HG02840 (cell line): Measurements from ENCODE around the gene PAPOLB.

Source experiments
- ATAC-seq: cut with Tn5 transposase; IDR thresholded peaks from one replicate; pipeline ENCODE4 v1.9.1; 2021; ENCODE audit warnings: mild to moderate bottlenecking, moderate library complexity, moderate number of reproducible peaks; ENCODE audit not compliant: unreplicated experiment, low FRiP score

The PAPOLB gene

GRCh38 chr7:4842319-4843064 is 19.3 kb downstream of the PAPOLB start:
- no peak for ATAC-seq

GRCh38 chr7:4841836-4842235 is 20.0 kb downstream of the PAPOLB start:
- ATAC-seq: no peak

GRCh38 chr7:4841007-4841784 is 20.6 kb downstream of the PAPOLB start:
- no peak for ATAC-seq

GRCh38 chr7:4840079-4840501 is 21.7 kb downstream of the PAPOLB start:
- no peak for ATAC-seq

- no peak for ATAC-seq
These were observed 23.1 kb downstream of the PAPOLB start for GRCh38 chr7:4838626-4839334.

DNA sequence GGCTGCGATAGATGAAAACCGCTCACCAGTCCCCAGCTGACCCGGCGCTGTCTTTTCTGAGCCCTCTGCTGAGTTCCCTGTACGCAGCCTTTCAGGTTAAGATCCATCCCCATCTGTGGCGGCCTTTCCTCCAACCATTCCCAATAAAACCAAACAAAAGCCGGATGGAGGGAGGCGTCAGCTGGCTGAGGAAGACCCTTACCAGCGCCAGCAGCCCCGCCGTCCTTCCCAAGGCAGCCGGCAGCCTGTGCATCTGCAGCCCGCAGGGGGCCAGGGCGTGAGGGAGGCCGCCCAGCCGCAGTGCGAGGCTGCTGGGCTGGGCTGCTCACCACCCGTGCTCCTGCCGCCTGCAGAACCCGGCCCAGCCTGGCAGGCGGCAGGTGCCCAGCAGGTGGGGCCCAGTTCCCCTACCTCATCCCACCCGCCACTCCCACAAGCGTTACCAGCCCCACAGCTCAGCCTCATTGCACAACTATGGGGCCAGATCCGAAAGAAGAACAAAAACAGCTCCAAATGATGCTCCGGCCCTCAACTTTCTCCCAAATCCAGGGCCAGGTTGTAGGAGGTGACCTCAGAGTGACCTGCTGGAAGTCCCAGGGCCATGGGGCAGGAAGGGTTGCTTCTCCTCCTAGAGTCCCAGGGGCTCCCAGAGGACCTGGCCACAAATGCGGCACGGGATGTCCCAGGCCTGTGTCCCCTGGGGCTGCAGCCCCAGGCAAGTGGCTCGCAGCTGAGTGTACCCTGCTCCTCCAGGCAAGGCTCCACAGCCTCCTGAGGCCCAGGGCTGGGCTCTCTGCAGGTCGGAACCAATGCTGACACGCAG is 23.8 kb downstream of the PAPOLB start:
- ATAC-seq: no peak

- ATAC-seq: no peak
These were observed 24.6 kb downstream of the PAPOLB start for GRCh38 chr7:4837041-4837802.

GRCh38 chr7:4836206-4836661 is 25.6 kb downstream of the PAPOLB start:
- ATAC-seq: no peak

DNA sequence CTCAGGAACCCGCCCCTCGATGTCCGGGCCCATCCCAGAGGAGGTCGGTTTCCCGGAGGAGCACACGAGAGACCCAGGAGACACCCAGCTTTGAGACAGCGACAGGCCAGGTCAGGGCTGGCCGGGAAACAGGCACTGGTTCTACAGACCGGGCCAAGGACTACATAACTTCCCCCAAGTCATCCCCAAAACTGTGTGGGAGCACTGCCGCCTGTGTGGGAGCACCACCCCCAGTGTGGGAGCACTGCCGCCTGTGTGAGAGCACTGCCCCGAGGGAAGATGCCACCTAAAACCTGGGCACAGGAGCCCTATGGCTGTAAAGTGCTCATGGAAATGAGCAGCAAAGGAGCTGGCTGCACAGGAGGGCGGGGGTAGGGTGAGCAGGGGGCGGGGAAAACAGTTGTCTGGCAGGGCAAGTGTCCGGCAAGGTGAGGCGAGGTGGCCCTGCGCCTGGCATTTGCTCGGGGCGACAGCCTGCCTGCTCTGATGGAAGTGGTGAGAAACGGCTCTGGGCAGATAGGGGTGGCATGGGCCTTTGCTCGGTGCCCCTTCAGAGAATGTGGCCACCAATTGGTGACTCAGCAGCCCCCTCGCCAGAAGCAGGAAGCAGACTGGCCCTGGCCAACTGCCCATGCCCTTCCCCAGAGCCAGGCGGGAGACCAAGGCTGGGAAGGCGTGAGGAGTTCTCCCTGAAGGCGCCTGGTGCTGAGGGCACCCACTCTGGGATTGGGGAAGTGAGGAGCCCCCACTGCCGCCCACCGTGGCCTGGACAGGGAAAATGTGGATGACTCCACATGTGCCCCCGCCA is 26.2 kb downstream of the PAPOLB start:
- ATAC-seq: no peak

- no peak for ATAC-seq
These were observed 27.0 kb downstream of the PAPOLB start for GRCh38 chr7:4834601-4835397.

DNA sequence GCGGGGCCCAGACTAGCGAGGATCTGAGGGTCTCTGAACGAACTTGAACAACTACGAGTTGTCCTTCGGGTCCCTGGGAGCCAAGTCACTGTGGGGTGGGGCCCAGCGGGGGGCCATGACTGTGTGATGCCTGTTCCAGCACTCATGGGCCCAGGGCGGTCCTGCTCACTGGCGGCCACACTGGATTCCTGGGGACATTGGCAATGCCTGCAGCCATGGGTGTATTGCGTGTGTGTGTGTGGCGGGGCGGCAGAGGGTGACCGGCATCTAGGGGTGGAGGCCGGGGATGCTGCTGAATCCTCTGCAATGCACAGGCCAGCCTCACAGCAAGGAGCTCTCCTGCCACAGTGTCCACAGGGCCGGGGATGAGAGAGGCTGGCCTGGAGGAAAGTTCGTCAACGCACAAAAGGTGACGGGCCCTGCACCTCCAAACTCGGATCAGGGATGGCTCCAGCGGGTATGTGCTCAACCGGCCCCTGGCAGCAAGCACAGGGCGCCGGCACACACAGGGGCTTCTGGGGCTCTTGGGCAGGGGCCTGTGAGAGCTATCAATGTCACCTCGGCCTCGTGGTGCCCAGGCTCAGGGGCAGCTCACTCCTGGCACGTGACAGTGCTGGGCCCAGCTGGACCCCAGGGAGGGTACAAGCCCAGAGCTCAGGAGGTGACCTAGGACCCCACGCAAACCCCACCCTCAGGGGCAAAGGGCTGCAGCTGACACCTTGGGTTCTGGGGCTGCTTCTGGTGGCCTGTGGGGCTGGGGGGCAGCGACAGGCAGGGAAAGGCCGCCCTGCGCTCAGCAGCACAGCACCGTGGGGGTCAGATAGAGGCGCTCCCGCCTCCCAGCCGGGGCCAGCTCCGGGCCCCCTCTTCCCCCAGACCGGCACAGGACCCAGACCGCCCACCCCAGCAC is 27.9 kb downstream of the PAPOLB start:
- ATAC-seq: no peak

DNA sequence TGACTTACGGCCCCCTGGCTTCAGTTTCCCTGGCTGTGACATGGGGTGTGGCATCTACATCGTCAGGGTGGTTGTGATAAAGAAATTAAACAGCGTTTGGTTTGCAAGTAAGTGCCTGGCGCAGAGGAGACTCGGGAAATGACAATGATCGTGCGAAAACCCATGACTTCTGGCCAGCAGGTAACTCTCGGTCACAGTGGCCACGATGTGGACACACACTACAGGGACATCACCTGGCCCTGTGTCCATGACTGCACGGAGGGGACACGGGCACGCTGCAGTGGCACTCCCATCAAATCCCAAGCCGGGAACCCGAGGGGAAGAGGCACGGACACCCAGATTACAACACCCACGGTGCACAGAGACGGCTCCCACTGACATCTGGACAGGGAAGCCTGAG is 28.7 kb downstream of the PAPOLB start:
- ATAC-seq: no peak

- no peak for ATAC-seq
These were observed 29.1 kb downstream of the PAPOLB start for GRCh38 chr7:4832711-4833110.

DNA sequence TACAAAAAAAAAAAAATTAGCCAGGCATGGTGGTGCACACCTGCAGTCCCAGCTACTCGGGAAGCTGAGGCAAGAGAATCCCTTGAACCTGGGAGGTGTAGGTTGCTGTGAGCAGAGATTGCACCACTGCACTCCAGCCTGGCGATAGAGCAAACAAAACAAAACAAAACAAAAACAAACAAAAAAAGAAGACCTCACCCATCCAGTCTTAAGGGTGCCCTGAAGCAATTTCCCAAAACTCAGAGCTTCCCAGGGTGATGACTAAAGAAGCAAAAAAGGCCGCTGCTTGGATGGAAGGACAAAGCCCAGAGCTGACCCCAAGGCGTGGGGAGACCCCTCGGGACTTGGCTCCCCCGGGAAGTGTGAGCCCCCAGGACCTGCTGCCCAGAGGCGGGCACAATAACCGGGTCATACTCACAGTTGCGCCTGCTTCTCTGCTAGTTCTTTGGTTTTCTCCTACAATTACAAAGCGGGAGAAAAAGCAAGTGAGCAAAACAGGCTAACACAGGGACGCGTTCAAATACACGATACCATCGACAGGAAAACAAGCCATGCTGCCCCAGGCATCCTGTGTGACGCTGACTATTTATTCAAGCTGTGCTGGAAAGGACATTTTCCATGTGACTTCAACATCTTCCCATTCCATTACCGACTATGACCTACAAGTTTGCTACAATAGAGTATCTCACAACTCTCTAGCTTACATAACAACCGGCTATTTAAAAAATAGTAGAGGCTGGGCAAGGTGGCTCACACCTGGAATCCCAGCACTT is 29.9 kb downstream of the PAPOLB start:
- ATAC-seq: no peak

DNA sequence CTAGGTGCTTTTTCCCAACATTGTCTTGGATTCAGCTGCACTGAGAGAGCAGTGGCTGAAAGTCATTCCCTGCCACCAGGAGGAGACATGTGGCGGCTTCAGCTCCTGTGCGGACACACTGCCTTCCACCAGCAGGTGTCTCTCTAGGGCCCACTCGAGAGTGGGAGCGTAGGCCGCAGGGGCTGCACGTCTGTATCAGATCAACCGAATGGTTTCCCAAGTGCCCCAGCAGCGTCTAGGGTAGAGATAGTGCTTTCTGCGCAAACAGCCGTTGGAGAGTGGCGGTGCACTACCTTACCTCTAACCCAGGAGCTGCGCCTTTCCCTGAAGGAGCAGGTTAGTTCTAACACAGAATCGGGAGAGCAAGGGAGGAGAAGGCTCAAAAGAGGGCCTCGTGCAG is 31.7 kb downstream of the PAPOLB start:
- no peak for ATAC-seq

- ATAC-seq: no peak
These were observed 33.0 kb downstream of the PAPOLB start for GRCh38 chr7:4828720-4829383.
